Astrocyte (in vitro differentiated cells and primary cell): Measurements from ENCODE around the gene CCS. TPM values are rescaled to one million over a fixed set of nuclear protein-coding genes. Genes with fewer than 3 reads are reported as not detected.

ENCODE experiments used
- DNase-seq: peaks from one replicate; pipeline ENCODE4 v3.0.0-alpha.2; 2010; ENCODE audit warnings: low read depth
- FAIRE-seq: peaks from 2 replicates; lab custom pipeline; 2011; peaks lifted over from hg19 to GRCh38; lab: Jason Lieb, UNC
- H2AFZ ChIP-seq: 2 replicates; pipeline ENCODE4 v1.6.0; 2012; ENCODE audit warnings: low read depth, low read length, inconsistent platforms
- H3K27ac ChIP-seq: 2 replicates; pipeline ENCODE4 v1.5.1; 2011; ENCODE audit warnings: low read depth, low read length, inconsistent platforms
- H3K27me3 ChIP-seq: 2 replicates; pipeline ENCODE4 v1.6.0; 2011; ENCODE audit warnings: low read length, inconsistent platforms; ENCODE audit not compliant: insufficient read depth
- H3K36me3 ChIP-seq: 2 replicates; pipeline ENCODE4 v1.5.1; 2011; ENCODE audit warnings: low read length, inconsistent platforms; ENCODE audit not compliant: insufficient read depth
- H3K4me1 ChIP-seq: 2 replicates; pipeline ENCODE4 v1.5.1; 2011; ENCODE audit warnings: low read length, inconsistent platforms; ENCODE audit not compliant: insufficient read depth
- H3K4me2 ChIP-seq: 2 replicates; pipeline ENCODE4 v1.6.0; 2012; ENCODE audit warnings: low read length, inconsistent platforms
- H3K4me3 ChIP-seq: 2 replicates; pipeline ENCODE4 v1.5.1; 2011; ENCODE audit warnings: low read depth, mild to moderate bottlenecking, low read length, inconsistent platforms; ENCODE audit not compliant: insufficient read depth
- H3K79me2 ChIP-seq: 2 replicates; pipeline ENCODE4 v1.6.0; 2012; ENCODE audit warnings: mild to moderate bottlenecking, low read length, inconsistent platforms; ENCODE audit not compliant: insufficient read depth
- H3K9ac ChIP-seq: 2 replicates; pipeline ENCODE4 v1.6.0; 2012; ENCODE audit warnings: mild to moderate bottlenecking, low read length, inconsistent platforms
- H3K9me3 ChIP-seq: 2 replicates; pipeline ENCODE4 v1.5.1; 2012; ENCODE audit warnings: low read depth, mild to moderate bottlenecking, low read length, inconsistent platforms; ENCODE audit not compliant: insufficient read depth
- H4K20me1 ChIP-seq: 2 replicates; pipeline ENCODE4 v1.6.0; 2012; ENCODE audit warnings: low read length, inconsistent platforms; ENCODE audit not compliant: insufficient read depth
- H3K27ac Mint-ChIP-seq: one replicate; pipeline ENCODE4 v1.8.0; 2021; ENCODE audit warnings: mild to moderate bottlenecking, mixed read lengths; ENCODE audit not compliant: unreplicated experiment
- H3K27me3 Mint-ChIP-seq: one replicate; pipeline ENCODE4 v1.8.0; 2021; ENCODE audit warnings: low read depth, mixed read lengths; ENCODE audit not compliant: unreplicated experiment
- H3K36me3 Mint-ChIP-seq: one replicate; pipeline ENCODE4 v1.8.0; 2021; ENCODE audit warnings: low read depth, mixed read lengths; ENCODE audit not compliant: unreplicated experiment
- H3K4me1 Mint-ChIP-seq: one replicate; pipeline ENCODE4 v1.8.0; 2021; ENCODE audit warnings: low read depth, mixed read lengths; ENCODE audit not compliant: unreplicated experiment
- H3K4me3 Mint-ChIP-seq: one replicate; pipeline ENCODE4 v1.8.0; 2021; ENCODE audit warnings: mild to moderate bottlenecking, moderate library complexity, mixed read lengths; ENCODE audit not compliant: unreplicated experiment
- H3K9me3 Mint-ChIP-seq: one replicate; pipeline ENCODE4 v1.8.0; 2021; ENCODE audit warnings: mild to moderate bottlenecking, mixed read lengths; ENCODE audit not compliant: unreplicated experiment
- CTCF ChIP-seq: IDR thresholded peaks from 2 replicates; pipeline ENCODE4 v1.5.1; 2011; ENCODE audit warnings: low read depth, mild to moderate bottlenecking, inconsistent platforms, low read length, moderate library complexity; ENCODE audit not compliant: insufficient read depth
- EZH2 ChIP-seq: IDR thresholded peaks from 2 replicates; pipeline ENCODE4 v1.6.1; 2012; ENCODE audit warnings: mild to moderate bottlenecking, low read length, inconsistent platforms; ENCODE audit not compliant: insufficient read depth
- total RNA-seq: library from RNA; stranded (reverse); gene quantifications from 2 replicates; pipeline ENCODE4 v1.2.1, GENCODE V29; 2021

CCS gene
- total RNA-seq, 1 donor from 2014 or later = 23.2 TPM

GRCh38 chr11:66653123-66653522 is 60.1 kb downstream of the CCS start:
- peaks cover 6% of the 10 kb centered on the region for H3K4me1 Mint-ChIP-seq
- H3K9me3 ChIP-seq = no peaks in the 10 kb centered on the region
- H2AFZ ChIP-seq = no peak overlapping the region
- H3K27ac Mint-ChIP-seq = peak overlapping the region; percentile 23
- peaks cover 15% of the 10 kb centered on the region for H3K36me3 ChIP-seq
- FAIRE-seq = no peak
- H3K9me3 Mint-ChIP-seq = no peaks in the 10 kb centered on the region
- H3K27me3 ChIP-seq = no peaks in the 10 kb centered on the region
- H3K4me3 ChIP-seq = no peak overlapping the region
- peaks cover 8% of the 10 kb centered on the region for H3K4me1 ChIP-seq
- no peak for TF ChIP-seq EZH2
- no peak for TF ChIP-seq CTCF
- H3K4me3 Mint-ChIP-seq = no peak overlapping the region
- no peaks in the 10 kb centered on the region for H3K27me3 Mint-ChIP-seq
- no peak overlapping the region for H3K27ac ChIP-seq
- H3K4me2 ChIP-seq = peak overlapping the region; percentile 1
- peaks cover 16% of the 10 kb centered on the region for H3K36me3 Mint-ChIP-seq
- DNase-seq = peak; percentile 36
- peaks cover 75% of the 10 kb centered on the region for H4K20me1 ChIP-seq
- peaks cover 71% of the 10 kb centered on the region for H3K79me2 ChIP-seq
- no peak overlapping the region for H3K9ac ChIP-seq

Other genes with a start within 250 kb of the CCS start
- gene BRMS1, start 248.1 kb upstream of the CCS start, total RNA-seq = 43.5 and 47.8 TPM in 2 replicates
- 25.2 and 28.4 TPM in 2 replicates for gene B4GAT1, start 245.6 kb upstream of the CCS start, total RNA-seq
- gene SLC29A2, start 221.4 kb upstream of the CCS start, total RNA-seq = 5.0 and 6.6 TPM in 2 replicates
- 0.20 and 0.50 TPM in 2 replicates for gene NPAS4, start 172.2 kb upstream of the CCS start, total RNA-seq
- 30.0 and 33.1 TPM in 2 replicates for gene MRPL11, start 154.3 kb upstream of the CCS start, total RNA-seq
- 3.9 and 4.6 TPM in 2 replicates for gene PELI3, start 126.3 kb upstream of the CCS start, total RNA-seq
- 57.4 and 60.0 TPM in 2 replicates for gene DPP3, start 112.8 kb upstream of the CCS start, total RNA-seq
- gene BBS1, start 82.5 kb upstream of the CCS start, total RNA-seq = 18.8 and 20.3 TPM in 2 replicates
- gene ZDHHC24, start 47.1 kb upstream of the CCS start, total RNA-seq = 13.5 and 15.6 TPM in 2 replicates
- not detected in 2 replicates for gene ACTN3, start 46.3 kb upstream of the CCS start, total RNA-seq
- gene CTSF, start 24.6 kb upstream of the CCS start, total RNA-seq = 1.5 and 4.0 TPM in 2 replicates
- gene CCDC87, start 122 bp upstream of the CCS start, total RNA-seq = 0.31 and 0.34 TPM in 2 replicates
- 47.6 and 59.7 TPM in 2 replicates for gene RBM14, start 23.4 kb downstream of the CCS start, total RNA-seq
- gene RBM4, start 45.5 kb downstream of the CCS start, total RNA-seq = 151 and 153 TPM in 2 replicates
- gene RBM4B, start 84.7 kb downstream of the CCS start, total RNA-seq = 17.3 and 20.3 TPM in 2 replicates
- gene SPTBN2, start 136.0 kb downstream of the CCS start, total RNA-seq = 18.2 and 22.7 TPM in 2 replicates